ENCODE data around the gene ANKRD6.

The ANKRD6 gene

GRCh38 chr6:89566930-89567629, 134.1 kb downstream of the ANKRD6 start:
- DNase-seq: no peak

- no peak for DNase-seq
These were observed 134.9 kb downstream of the ANKRD6 start for GRCh38 chr6:89567630-89568390.

GRCh38 chr6:89574910-89575561, 142.1 kb downstream of the ANKRD6 start:
- DNase-seq: no peak

- no peak for DNase-seq
These were observed 142.6 kb downstream of the ANKRD6 start for GRCh38 chr6:89575562-89575960.

GRCh38 chr6:89580997-89581666, 148.2 kb downstream of the ANKRD6 start:
- no peak for DNase-seq

GRCh38 chr6:89581689-89582088, 148.7 kb downstream of the ANKRD6 start:
- no peak for DNase-seq

GRCh38 chr6:89582669-89583325, 149.8 kb downstream of the ANKRD6 start:
- no peak for DNase-seq

GRCh38 chr6:89583559-89583958, 150.6 kb downstream of the ANKRD6 start:
- no peak for DNase-seq

GRCh38 chr6:89584539-89584938, 151.6 kb downstream of the ANKRD6 start:
- no peak for DNase-seq

GRCh38 chr6:89585154-89585553, 152.2 kb downstream of the ANKRD6 start:
- no peak for DNase-seq

GRCh38 chr6:89589297-89590025, 156.5 kb downstream of the ANKRD6 start:
- DNase-seq: no peak

GRCh38 chr6:89590133-89590532, 157.2 kb downstream of the ANKRD6 start:
- no peak for DNase-seq

- DNase-seq: no peak
These were observed 158.8 kb downstream of the ANKRD6 start for GRCh38 chr6:89591745-89592144.

- no peak for DNase-seq
These were observed 163.1 kb downstream of the ANKRD6 start for GRCh38 chr6:89596056-89596455.

GRCh38 chr6:89596484-89596883, 163.5 kb downstream of the ANKRD6 start:
- no peak for DNase-seq

GRCh38 chr6:89597372-89597771, 164.4 kb downstream of the ANKRD6 start:
- no peak for DNase-seq

- peak; percentile 77 for DNase-seq
These were observed 165.0 kb downstream of the ANKRD6 start for GRCh38 chr6:89597988-89598387.

- DNase-seq: no peak
These were observed 166.8 kb downstream of the ANKRD6 start for GRCh38 chr6:89599727-89600126.

- DNase-seq: no peak
These were observed 169.2 kb downstream of the ANKRD6 start for GRCh38 chr6:89602166-89602565.

- no peak for DNase-seq
These were observed 171.7 kb downstream of the ANKRD6 start for GRCh38 chr6:89604653-89605052.

GRCh38 chr6:89605861-89606260, 172.9 kb downstream of the ANKRD6 start:
- DNase-seq: no peak

GRCh38 chr6:89610149-89610642, 177.2 kb downstream of the ANKRD6 start:
- DNase-seq: no peak

Measured in kidney glomerular epithelial cell (primary cell).